Epithelial cell of proximal tubule (primary cell): ENCODE measurements around the gene C3orf49. TPM values are rescaled to one million over a fixed set of nuclear protein-coding genes. Genes with fewer than 3 reads are reported as not detected.

Experiments
- DNase-seq: peaks from one replicate; pipeline ENCODE4 v3.0.0-alpha.2; 2011; ENCODE audit warnings: low read depth
- H3K4me3 ChIP-seq: 2 replicates; pipeline ENCODE4 v1.5.1; 2011; ENCODE audit warnings: low read depth, mild to moderate bottlenecking, low read length
- CTCF ChIP-seq: conservative IDR thresholded peaks from 2 replicates; pipeline ENCODE4 v1.5.1; 2012; ENCODE audit warnings: low read depth, mild to moderate bottlenecking, low read length
- total RNA-seq: library from RNA; depleted of rRNA; stranded (reverse); fragments of >200 nt; gene quantifications from 2 replicates; pipeline ENCODE4 v1.2.3, GENCODE V29; 2015

The C3orf49 gene
- total RNA-seq, 1 donor from 2014 or later = not detected

GRCh38 chr3:63895422-63896189, 76.5 kb downstream of the C3orf49 start:
- no peak for TF ChIP-seq CTCF

GRCh38 chr3:63896332-63897030, 77.4 kb downstream of the C3orf49 start:
- TF ChIP-seq CTCF = no peak
- no peak for DNase-seq

More at GRCh38 chr3:63895422-63896189, 76.5 kb downstream of the C3orf49 start:
- DNase-seq = no peak
- no peak overlapping the region for H3K4me3 ChIP-seq

More at GRCh38 chr3:63896332-63897030, 77.4 kb downstream of the C3orf49 start:
- no peak overlapping the region for H3K4me3 ChIP-seq

Other genes starting within 250 kb of the C3orf49 start
- gene SNTN, start 166.6 kb upstream of the C3orf49 start, total RNA-seq = not detected in 2 replicates
- gene THOC7, start 44.5 kb downstream of the C3orf49 start, total RNA-seq = 67.3 and 76.3 TPM in 2 replicates
- 6.8 and 16.7 TPM in 2 replicates for gene ATXN7, start 44.6 kb downstream of the C3orf49 start, total RNA-seq
- gene SCAANT1, start 93.1 kb downstream of the C3orf49 start, total RNA-seq = not detected in 2 replicates
- gene PSMD6, start 204.2 kb downstream of the C3orf49 start, total RNA-seq = 92.1 and 130 TPM in 2 replicates